HL-60 (cell line): ENCODE data around the gene TMEM132D.

ENCODE experiments used
- DNase-seq, 2 experiments: peaks; one replicate each; pipeline ENCODE4 v3.0.0-alpha.2; 2010 to 2020; ENCODE audit warnings: low read depth in 1 of 2, low spot score in 1 of 2
- H3K27ac ChIP-seq: fragments of 250-450 bp; sonication (Bioruptor Pico); replicated peaks from 2 replicates; pipeline ENCODE4 v1.5.1; 2020; ENCODE audit warnings: mild to moderate bottlenecking, moderate library complexity
- H3K27me3 ChIP-seq: fragments of 250-450 bp; sonication (Bioruptor Pico); 2 replicates; pipeline ENCODE4 v1.5.1; 2021; ENCODE audit warnings: mild to moderate bottlenecking, moderate library complexity; ENCODE audit not compliant: insufficient read depth, poor library complexity, severe bottlenecking
- H3K4me3 ChIP-seq: replicated peaks from 2 replicates; pipeline ENCODE4 v1.5.1; 2011; ENCODE audit warnings: mild to moderate bottlenecking, control low read depth, low read length; ENCODE audit not compliant: insufficient read depth
- CTCF ChIP-seq: IDR thresholded peaks from one replicate; pipeline ENCODE4 v1.5.1; 2011; ENCODE audit warnings: low read length, control low read depth, inconsistent platforms; ENCODE audit not compliant: insufficient read depth
- GABPA ChIP-seq: IDR thresholded peaks from 2 replicates; pipeline ENCODE4 v1.6.1; 2012; ENCODE audit warnings: low read depth
- POLR2AphosphoS5 ChIP-seq: IDR thresholded peaks from 2 replicates; pipeline ENCODE4 v1.6.1; 2012; ENCODE audit warnings: low read depth
- REST ChIP-seq: IDR thresholded peaks from 2 replicates; pipeline ENCODE4 v1.6.1; 2012; ENCODE audit warnings: low read depth; ENCODE audit not compliant: insufficient replicate concordance
- SPI1 ChIP-seq: IDR thresholded peaks from 2 replicates; pipeline ENCODE4 v1.6.1; 2012; ENCODE audit warnings: low read depth, mild to moderate bottlenecking, borderline replicate concordance

The TMEM132D gene

GRCh38 chr12:129696405-129696804 lies 207.4 kb downstream of the TMEM132D start:
- TF ChIP-seq POLR2AphosphoS5 = no peak
- TF ChIP-seq CTCF = no peak
- TF ChIP-seq GABPA = no peak
- no peak for TF ChIP-seq REST
- no peak for TF ChIP-seq SPI1
- no peaks in the 10 kb centered on the region for H3K27me3 ChIP-seq
- DNase-seq = no peak
- no peak overlapping the region for H3K4me3 ChIP-seq
- no peak overlapping the region for H3K27ac ChIP-seq

- TF ChIP-seq POLR2AphosphoS5 (no peak), GABPA (no peak), REST (no peak), SPI1 (no peak), CTCF (no peak)
- no peaks in the 10 kb centered on the region for H3K27me3 ChIP-seq
- no peak overlapping the region for H3K27ac ChIP-seq
- no peak for DNase-seq
- H3K4me3 ChIP-seq = no peak overlapping the region
Measured at GRCh38 chr12:129693731-129694130, 210.1 kb downstream of the TMEM132D start.

GRCh38 chr12:129687731-129688130 lies 216.1 kb downstream of the TMEM132D start:
- DNase-seq = no peak
- no peak overlapping the region for H3K27ac ChIP-seq

More at GRCh38 chr12:129687731-129688130, 216.1 kb downstream of the TMEM132D start:
- no peak overlapping the region for H3K4me3 ChIP-seq
- TF ChIP-seq CTCF (no peak), POLR2AphosphoS5 (no peak), REST (no peak), GABPA (no peak), SPI1 (no peak)
- H3K27me3 ChIP-seq = no peaks in the 10 kb centered on the region
